Fibroblast of lung (primary cell): Measurements from ENCODE around the gene KDM6B.

Source experiments
- CTCF ChIP-seq, 2 donors: IDR thresholded peaks in 1 of 2; conservative IDR thresholded peaks in 1 of 2; 1 replicate in 1 of 2; 2 replicates in 1 of 2; pipeline ENCODE4 v1.5.1; 2011 to 2012; ENCODE audit warnings: low read length in 2 of 2, control low read depth in 1 of 2, inconsistent platforms in 1 of 2, low read depth in 1 of 2, mild to moderate bottlenecking in 1 of 2
- EZH2 ChIP-seq: IDR thresholded peaks from 2 replicates; pipeline ENCODE4 v1.5.1; 2012; ENCODE audit warnings: low read length, control low read depth, mild to moderate bottlenecking; ENCODE audit errors: missing control alignments

- TF ChIP-seq CTCF (conservative IDR thresholded peaks at IDR 0.05 in 1 of 2, IDR thresholded peaks at IDR 0.05 in 1 of 2; ENCODE audit: low read depth in 1 of 2, low read length in 2 of 2) (no peak), EZH2 (no peak)
These were observed 12.2 kb downstream of the KDM6B start for GRCh38 chr17:7846063-7846735.
